Astrocyte of the cerebellum (primary cell): ENCODE data around the gene CCDC50.

Experiments
- DNase-seq: peaks from one replicate; pipeline ENCODE4 v3.0.0-alpha.2; 2011; ENCODE audit warnings: low read depth
- H3K4me3 ChIP-seq: 2 replicates; pipeline ENCODE4 v1.5.1; 2011; ENCODE audit warnings: mild to moderate bottlenecking, low read depth, low read length, moderate library complexity
- CTCF ChIP-seq: IDR thresholded peaks from 2 replicates; pipeline ENCODE4 v1.5.1; 2012; ENCODE audit warnings: low read length, low read depth, moderate library complexity, mild to moderate bottlenecking; ENCODE audit errors: missing control alignments
- in situ Hi-C: cut with HindIII; loops from 2 replicates; pipeline ENCODE4 v1.10.0; 2017; ENCODE audit warnings: low sequenced_read_pairs

CCDC50 gene

GRCh38 chr3:191431160-191431822 lies 102.1 kb downstream of the CCDC50 start:
- no peak for DNase-seq
- H3K4me3 ChIP-seq, result no peak overlapping the region
- in situ Hi-C loops, result no loop called here
- no peak for TF ChIP-seq CTCF

- TF ChIP-seq CTCF, result no peak
- in situ Hi-C loops, result no loop called here
- H3K4me3 ChIP-seq, result no peak overlapping the region
- DNase-seq, result no peak
These were observed 103.0 kb downstream of the CCDC50 start for GRCh38 chr3:191432162-191432561.

GRCh38 chr3:191434024-191434423 lies 104.8 kb downstream of the CCDC50 start:
- no peak for TF ChIP-seq CTCF
- no peak for DNase-seq
- in situ Hi-C loops, result no loop called here
- no peak overlapping the region for H3K4me3 ChIP-seq

GRCh38 chr3:191435981-191436380 lies 106.8 kb downstream of the CCDC50 start:
- no peak for TF ChIP-seq CTCF
- in situ Hi-C loops, result no loop called here
- DNase-seq, result no peak
- H3K4me3 ChIP-seq, result no peak overlapping the region

- no peak for DNase-seq
These were observed 109.1 kb downstream of the CCDC50 start for GRCh38 chr3:191438150-191438814.

GRCh38 chr3:191440532-191440931 lies 111.3 kb downstream of the CCDC50 start:
- no peak for DNase-seq
- H3K4me3 ChIP-seq, result no peak overlapping the region
- no peak for TF ChIP-seq CTCF
- in situ Hi-C loops, result no loop called here

More at GRCh38 chr3:191438150-191438814, 109.1 kb downstream of the CCDC50 start:
- no peak overlapping the region for H3K4me3 ChIP-seq
- TF ChIP-seq CTCF, result no peak
- in situ Hi-C loops, result no loop called here
